ENCODE measurements around the gene BMP10.

BMP10 gene

GRCh38 chr2:68889500-68889899 is 18.3 kb upstream of the BMP10 start:
- no peak for DNase-seq

- no peak for DNase-seq
These were observed 17.8 kb upstream of the BMP10 start for GRCh38 chr2:68889021-68889420.

GRCh38 chr2:68888038-68888704 is 17.0 kb upstream of the BMP10 start:
- DNase-seq: no peak

- DNase-seq: no peak
These were observed 14.5 kb upstream of the BMP10 start for GRCh38 chr2:68885811-68886075.

GRCh38 chr2:68885074-68885810 is 14.0 kb upstream of the BMP10 start:
- no peak for DNase-seq

- no peak for DNase-seq
These were observed 9.0 kb upstream of the BMP10 start for GRCh38 chr2:68880213-68880612.

GRCh38 chr2:68879296-68879695 is 8.1 kb upstream of the BMP10 start:
- DNase-seq: no peak

GRCh38 chr2:68878753-68879152 is 7.6 kb upstream of the BMP10 start:
- no peak for DNase-seq

GRCh38 chr2:68878071-68878711 is 7.0 kb upstream of the BMP10 start:
- no peak for DNase-seq

GRCh38 chr2:68877079-68877772 is 6.0 kb upstream of the BMP10 start:
- DNase-seq: no peak

- DNase-seq: no peak
These were observed 982 bp downstream of the BMP10 start for GRCh38 chr2:68870215-68870614.

- DNase-seq: no peak
These were observed 6.1 kb downstream of the BMP10 start for GRCh38 chr2:68865108-68865507.

GRCh38 chr2:68863996-68864395 is 7.2 kb downstream of the BMP10 start:
- DNase-seq: no peak

- DNase-seq: no peak
These were observed 8.3 kb downstream of the BMP10 start for GRCh38 chr2:68862889-68863288.

GRCh38 chr2:68861330-68861729 is 9.9 kb downstream of the BMP10 start:
- no peak for DNase-seq

- DNase-seq: no peak
These were observed 11.1 kb downstream of the BMP10 start for GRCh38 chr2:68860111-68860510.

- no peak for DNase-seq
These were observed 13.2 kb downstream of the BMP10 start for GRCh38 chr2:68857855-68858456.

- DNase-seq: no peak
These were observed 13.9 kb downstream of the BMP10 start for GRCh38 chr2:68857202-68857845.

GRCh38 chr2:68855550-68855949 is 15.6 kb downstream of the BMP10 start:
- no peak for DNase-seq

- no peak for DNase-seq
These were observed 16.7 kb downstream of the BMP10 start for GRCh38 chr2:68854476-68854875.

- DNase-seq: no peak
These were observed 17.3 kb downstream of the BMP10 start for GRCh38 chr2:68853915-68854314.

GRCh38 chr2:68853035-68853434 is 18.2 kb downstream of the BMP10 start:
- no peak for DNase-seq

- no peak for DNase-seq
These were observed 20.7 kb downstream of the BMP10 start for GRCh38 chr2:68850524-68850923.

All from T-helper 9 cell (primary cell).